K562 (cell line): ENCODE data around the gene GRIP1. TPM values are rescaled to one million over a fixed set of nuclear protein-coding genes. Genes with fewer than 3 reads are reported as not detected.

Source experiments
- CEBPB ChIP-seq: fragments of 450-650 bp; IDR thresholded peaks from 2 replicates; pipeline ENCODE4 v1.6.1; 2016; ENCODE audit warnings: missing genetic modification characterization, missing compliant biosample characterization
- CHD7 ChIP-seq: fragments of 200-600 bp; sonication (generic); IDR thresholded peaks from one replicate; pipeline ENCODE4 v1.6.1; 2012; ENCODE audit warnings: mild to moderate bottlenecking, low read depth, low read length, inconsistent platforms
- DEAF1 ChIP-seq: fragments of 450-650 bp; formaldehyde crosslinking; IDR thresholded peaks from 2 replicates; pipeline ENCODE4 v1.4.0; 2020; ENCODE audit warnings: mild to moderate bottlenecking, moderate library complexity
- FOXA1 ChIP-seq: fragments of 450-650 bp; IDR thresholded peaks from 2 replicates; pipeline ENCODE4 v1.6.1; 2016; ENCODE audit warnings: mild to moderate bottlenecking, borderline replicate concordance
- SMAD3 ChIP-seq: fragments of 450-650 bp; formaldehyde crosslinking; conservative IDR thresholded peaks from 2 replicates; pipeline ENCODE4 v1.4.0; 2020; ENCODE audit warnings: mild to moderate bottlenecking
- TRIM24 ChIP-seq, 2 experiments: fragments of 450-650 bp; IDR thresholded peaks; 2 replicates each; pipeline ENCODE4 v1.6.1; 2016
- ZNF644 ChIP-seq: fragments of 200-800 bp; sonication (Bioruptor generic); IDR thresholded peaks from 2 replicates; pipeline ENCODE4 v1.6.1; 2016; ENCODE audit warnings: low read depth, missing genetic modification characterization, missing compliant biosample characterization
- polyA plus RNA-seq, 8 experiments: library from polyadenylated mRNA; depleted of rRNA in 4 of 8; stranded (reverse) in 5 of 8; unstranded in 3 of 8; fragments of >200 nt; fragmentation: Nextera tagmentation in 2 of 8; fragmentation: Illumina TruSeq in 1 of 8; extraction: Ambion mirVana in 2 of 8; extraction: Trizol in 1 of 8; gene quantifications; 2 replicates each; pipeline versions ENCODE4 v1.2.1 to v1.2.3, GENCODE V29; 2011 to 2014; ENCODE audit warnings: inconsistent platforms in 1 of 8, missing spikeins in 1 of 8
- total RNA-seq, 7 experiments: library from RNA; depleted of rRNA in 6 of 7; stranded (reverse); fragments of >200 nt in 6 of 7; fragmentation: Illumina TruSeq in 2 of 7; extraction: Trizol in 2 of 7; gene quantifications; 2 replicates each; pipeline versions ENCODE4 v1.2.1 to v1.2.3, GENCODE V29; 2011 to 2021; ENCODE audit warnings: low replicate concordance in 1 of 7

Gene GRIP1
- total and polyA plus RNA-seq, 9 of the 15 experiments (the other 6 are each of a cell fraction or from before 2014, with no cell fraction given): 0.28 to 1.2 (median 0.45) TPM

DNA sequence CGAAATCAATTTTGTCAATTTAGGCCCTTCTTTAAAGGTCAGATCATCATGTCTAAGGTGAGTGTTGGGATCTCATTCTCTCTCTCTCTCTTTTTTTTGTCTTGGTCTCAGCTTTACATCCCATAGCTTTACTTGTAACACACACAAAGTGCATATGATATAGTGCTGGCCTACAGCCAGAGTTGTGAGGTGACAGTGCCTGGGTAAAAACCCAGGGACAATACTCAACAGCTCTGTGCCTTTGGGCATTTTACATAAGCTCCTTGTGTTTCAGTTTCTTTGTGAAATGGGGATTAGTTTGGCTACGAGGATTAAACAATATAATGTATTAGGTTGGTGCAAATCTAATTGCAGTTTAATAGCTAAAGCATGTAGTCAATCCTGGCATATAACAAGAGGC, 40.2 kb downstream of the GRIP1 start (continued):
- TF ChIP-seq CHD7: no peak
- no peak for TF ChIP-seq ZNF644 (tag)
- TF ChIP-seq CEBPB (tag): no peak
- TF ChIP-seq TRIM24 (IDR thresholded peaks at IDR 0.05): no peak
- TF ChIP-seq DEAF1 (CRISPR knock-in tag): no peak
- TF ChIP-seq SMAD3 (CRISPR knock-in tag): no peak
- TF ChIP-seq FOXA1: no peak
- TF ChIP-seq, all 486 proteins: peak for 0
